ENCODE measurements around the gene LONP2. TPM values are rescaled to one million over a fixed set of nuclear protein-coding genes. Genes with fewer than 3 reads are reported as not detected.

Gene LONP2
- total RNA-seq, 2 donors from 2014 or later = 55.1 to 67.0 TPM

- TF ChIP-seq CTCF (IDR thresholded peaks at IDR 0.05) = no peak
- Histone ChIP-seq H3K27me3 (replicated peaks; ENCODE audit: insufficient read depth) (no peaks in the 10 kb centered on the region), H3K9me3 (no peaks in the 10 kb centered on the region), H3K4me3 (no peak overlapping the region), H3K4me1 (ENCODE audit: control insufficient read depth in 1 of 2, low read depth in 2 of 2) (no peaks in the 10 kb centered on the region), H3K27ac (no peak overlapping the region), H3K36me3 (no peaks in the 10 kb centered on the region)
- ATAC-seq (ENCODE audit: insufficient number of reproducible peaks, low FRiP score, low read depth) (no peak), DNase-seq (ENCODE audit: low spot score) (no peak)
Measured at GRCh38 chr16:48203974-48204824, 39.9 kb upstream of the LONP2 start.

- Histone ChIP-seq H3K36me3 (no peaks in the 10 kb centered on the region), H3K4me1 (ENCODE audit: control insufficient read depth in 1 of 2, low read depth in 2 of 2) (no peaks in the 10 kb centered on the region), H3K27me3 (replicated peaks; ENCODE audit: insufficient read depth) (no peaks in the 10 kb centered on the region), H3K27ac (no peak overlapping the region), H3K4me3 (no peak overlapping the region), H3K9me3 (no peaks in the 10 kb centered on the region)
- TF ChIP-seq CTCF (IDR thresholded peaks at IDR 0.05) = no peak
- no peak for ATAC-seq (ENCODE audit: insufficient number of reproducible peaks, low FRiP score, low read depth)
- no peak for DNase-seq (ENCODE audit: low spot score)
Measured at GRCh38 chr16:48204825-48205151, 39.3 kb upstream of the LONP2 start.

- Histone ChIP-seq H3K27me3 (replicated peaks; ENCODE audit: insufficient read depth) (no peaks in the 10 kb centered on the region), H3K9me3 (no peaks in the 10 kb centered on the region), H3K4me1 (ENCODE audit: control insufficient read depth in 1 of 2, low read depth in 2 of 2) (no peaks in the 10 kb centered on the region), H3K4me3 (no peak overlapping the region), H3K27ac (no peak overlapping the region), H3K36me3 (no peaks in the 10 kb centered on the region)
- no peak for ATAC-seq (ENCODE audit: insufficient number of reproducible peaks, low FRiP score, low read depth)
- no peak for DNase-seq (ENCODE audit: low spot score)
- no peak for TF ChIP-seq CTCF (IDR thresholded peaks at IDR 0.05)
Measured at GRCh38 chr16:48206594-48207242, 37.4 kb upstream of the LONP2 start.

- H3K4me1 ChIP-seq (ENCODE audit: control insufficient read depth in 1 of 2, low read depth in 2 of 2) = no peaks in the 10 kb centered on the region
- DNase-seq (ENCODE audit: low spot score) (no peak), ATAC-seq (ENCODE audit: insufficient number of reproducible peaks, low FRiP score, low read depth) (no peak)
- H3K36me3 ChIP-seq = no peaks in the 10 kb centered on the region
- no peak for TF ChIP-seq CTCF (IDR thresholded peaks at IDR 0.05)
- no peak overlapping the region for H3K4me3 ChIP-seq
- H3K27ac ChIP-seq = no peak overlapping the region
- no peaks in the 10 kb centered on the region for H3K27me3 ChIP-seq (replicated peaks; ENCODE audit: insufficient read depth)
- no peaks in the 10 kb centered on the region for H3K9me3 ChIP-seq
Measured at GRCh38 chr16:48210747-48211146, 33.4 kb upstream of the LONP2 start.

- H3K4me3 ChIP-seq = no peak overlapping the region
- no peaks in the 10 kb centered on the region for H3K4me1 ChIP-seq (ENCODE audit: control insufficient read depth in 1 of 2, low read depth in 2 of 2)
- no peaks in the 10 kb centered on the region for H3K9me3 ChIP-seq
- no peak for ATAC-seq (ENCODE audit: insufficient number of reproducible peaks, low FRiP score, low read depth)
- no peak for TF ChIP-seq CTCF (IDR thresholded peaks at IDR 0.05)
- no peak for DNase-seq (ENCODE audit: low spot score)
- H3K27ac ChIP-seq = no peak overlapping the region
- H3K27me3 ChIP-seq (replicated peaks; ENCODE audit: insufficient read depth) = no peaks in the 10 kb centered on the region
- H3K36me3 ChIP-seq = no peaks in the 10 kb centered on the region
Measured at GRCh38 chr16:48212033-48212432, 32.1 kb upstream of the LONP2 start.

Measured in thoracic aorta (tissue), 2 donors.